Measurements from ENCODE around the gene ADGRL2. TPM values are rescaled to one million over a fixed set of nuclear protein-coding genes. Genes with fewer than 3 reads are reported as not detected.

ADGRL2 gene
- total RNA-seq, 1 donor from 2014 or later, result 21.6 TPM

DNA sequence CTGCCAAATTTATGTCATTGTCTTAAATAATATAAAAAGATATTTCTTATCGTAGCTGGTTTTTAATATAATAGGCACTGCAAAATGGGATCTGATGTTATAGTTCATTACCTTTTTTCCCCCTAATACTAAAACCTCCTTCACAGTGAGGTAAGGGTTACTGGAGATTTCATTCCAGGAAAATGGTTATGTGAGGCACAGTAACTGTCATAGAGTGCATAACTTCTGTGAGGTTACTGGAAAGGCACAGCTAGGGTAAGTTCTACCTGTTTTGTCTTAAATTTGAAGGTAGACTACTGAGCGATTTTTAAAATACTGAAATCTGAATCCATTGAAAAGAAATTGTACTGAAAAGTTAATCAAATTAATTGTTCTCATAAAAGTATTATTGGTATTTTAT is 13.0 kb downstream of the ADGRL2 start:
- no peak for DNase-seq (ENCODE audit: low read depth)
- no peak overlapping the region for H3K4me3 ChIP-seq (ENCODE audit: low read depth, low read length)
- TF ChIP-seq CTCF (conservative IDR thresholded peaks at IDR 0.05; ENCODE audit: low read depth, low read length), result no peak

DNA sequence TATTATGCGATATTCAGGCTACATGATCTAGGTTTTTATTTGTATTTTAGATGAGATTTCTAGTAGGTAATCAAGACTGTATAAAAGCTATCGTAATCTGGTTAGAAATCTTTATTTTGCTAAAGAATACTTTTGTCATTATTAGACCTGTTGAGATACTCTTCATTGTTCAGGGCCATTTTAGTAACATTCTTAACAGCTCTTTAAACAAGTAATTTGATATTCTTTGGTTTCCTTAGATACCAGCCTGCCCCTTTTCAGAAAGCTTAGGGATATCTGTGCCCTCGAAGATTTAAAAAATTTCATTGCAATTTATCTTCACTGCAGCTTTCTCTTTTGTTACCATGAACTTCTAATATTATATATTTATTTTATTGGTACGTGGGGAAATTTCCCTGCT is 18.9 kb downstream of the ADGRL2 start:
- TF ChIP-seq CTCF (conservative IDR thresholded peaks at IDR 0.05; ENCODE audit: low read depth, low read length), result no peak
- no peak overlapping the region for H3K4me3 ChIP-seq (ENCODE audit: low read depth, low read length)
- no peak for DNase-seq (ENCODE audit: low read depth)

GRCh38 chr1:81820765-81821164 is 20.0 kb downstream of the ADGRL2 start:
- H3K4me3 ChIP-seq (ENCODE audit: low read depth, low read length), result no peak overlapping the region
- TF ChIP-seq CTCF (conservative IDR thresholded peaks at IDR 0.05; ENCODE audit: low read depth, low read length), result no peak
- DNase-seq (ENCODE audit: low read depth), result no peak

GRCh38 chr1:81823082-81823481 is 22.3 kb downstream of the ADGRL2 start:
- no peak overlapping the region for H3K4me3 ChIP-seq (ENCODE audit: low read depth, low read length)
- TF ChIP-seq CTCF (conservative IDR thresholded peaks at IDR 0.05; ENCODE audit: low read depth, low read length), result no peak
- DNase-seq (ENCODE audit: low read depth), result no peak

- no peak for TF ChIP-seq CTCF (conservative IDR thresholded peaks at IDR 0.05; ENCODE audit: low read depth, low read length)
- H3K4me3 ChIP-seq (ENCODE audit: low read depth, low read length), result no peak overlapping the region
- no peak for DNase-seq (ENCODE audit: low read depth)
Observed at GRCh38 chr1:81824759-81825158, 24.0 kb downstream of the ADGRL2 start.

- no peak overlapping the region for H3K4me3 ChIP-seq (ENCODE audit: low read depth, low read length)
- no peak for TF ChIP-seq CTCF (conservative IDR thresholded peaks at IDR 0.05; ENCODE audit: low read depth, low read length)
- DNase-seq (ENCODE audit: low read depth), result no peak
Observed at GRCh38 chr1:81827942-81828341, 27.2 kb downstream of the ADGRL2 start.

DNA sequence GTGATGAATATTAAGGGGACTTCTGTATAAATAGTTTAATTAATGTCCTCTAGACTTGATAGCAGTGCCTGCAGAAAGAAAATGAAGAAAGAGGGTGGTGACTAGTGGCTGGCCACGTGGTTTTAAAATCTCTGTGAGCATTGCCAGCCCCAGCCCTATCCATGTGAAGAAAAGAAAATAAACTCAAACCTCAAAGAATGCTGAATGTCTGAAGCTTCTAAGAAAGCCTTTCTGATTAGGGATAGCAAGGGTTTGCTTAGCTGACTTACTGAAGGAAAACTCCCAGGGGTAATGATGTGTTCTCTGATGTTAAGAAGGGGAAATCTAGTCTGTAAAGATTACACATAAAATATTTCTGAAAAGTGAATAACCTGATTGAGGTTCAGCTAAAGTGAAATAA is 31.8 kb downstream of the ADGRL2 start:
- DNase-seq (ENCODE audit: low read depth), result peak; percentile 38
- no peak for TF ChIP-seq CTCF (conservative IDR thresholded peaks at IDR 0.05; ENCODE audit: low read depth, low read length)
- H3K4me3 ChIP-seq (ENCODE audit: low read depth, low read length), result no peak overlapping the region

All from epithelial cell of proximal tubule (primary cell).